ENCODE data around the gene RPAIN. TPM values are rescaled to one million over a fixed set of nuclear protein-coding genes. Genes with fewer than 3 reads are reported as not detected.

The RPAIN gene
- 34.3 and 54.5 TPM in 2 replicates for total RNA-seq

DNA sequence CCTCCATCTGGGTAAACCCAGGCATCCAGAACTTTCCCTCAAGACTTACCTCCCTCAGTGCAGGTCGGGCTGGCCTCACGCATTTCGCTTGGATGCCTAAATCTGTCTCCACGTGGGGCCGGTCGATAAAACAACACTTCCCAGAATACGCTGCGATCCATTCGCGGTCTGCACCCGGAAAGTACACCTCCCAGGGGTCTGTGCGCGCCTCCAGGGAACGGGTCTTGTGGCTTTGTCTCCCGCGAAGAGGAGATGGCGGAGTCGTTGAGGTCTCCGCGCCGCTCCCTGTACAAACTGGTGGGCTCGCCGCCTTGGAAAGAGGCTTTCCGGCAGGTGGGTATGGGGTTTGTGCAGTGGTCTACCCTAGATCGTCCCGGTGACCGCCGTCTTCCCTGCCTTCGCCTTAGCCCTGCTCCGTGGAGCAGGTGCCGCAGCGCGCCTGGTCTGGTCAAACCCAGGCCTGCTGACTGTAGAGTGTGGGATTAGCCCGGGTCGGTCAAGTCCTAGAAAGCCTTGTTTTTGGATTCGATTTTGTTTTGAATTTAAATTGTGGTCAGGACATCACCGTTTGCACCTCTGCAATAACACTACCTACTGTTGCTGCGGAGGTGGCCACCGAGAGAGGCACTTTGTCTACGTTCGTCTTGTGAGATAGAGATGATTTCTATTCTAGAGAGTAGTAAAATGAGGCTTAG, at the start of gene RPAIN:
Gene RPAIN (plus strand): TSS at position 224 of the 695 bp plus-strand sequence. CDS start 29 bp downstream, at position 253.
- peak; percentile 76 for DNase-seq (ENCODE audit: extremely low read depth, low read depth, low spot score)

DNA sequence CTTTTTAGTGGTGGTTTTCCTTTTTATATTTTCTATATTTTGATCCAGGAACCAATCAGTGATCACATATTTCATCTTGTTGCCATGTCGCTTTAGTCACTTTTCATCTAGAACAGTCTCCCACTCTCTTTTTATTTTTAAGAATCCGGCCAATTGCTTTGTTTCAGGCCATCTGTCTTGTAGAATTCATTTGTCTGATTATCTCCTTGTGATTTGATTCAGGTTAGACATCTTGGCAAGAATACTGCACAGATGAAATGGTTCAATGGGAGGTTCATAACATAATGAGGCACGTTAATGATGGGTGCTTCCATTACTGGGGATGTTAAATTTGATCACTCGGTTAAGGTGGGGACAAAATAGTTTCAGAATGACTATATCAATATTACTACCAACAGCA, 49.6 kb upstream of the RPAIN start:
- DNase-seq (ENCODE audit: extremely low read depth, low read depth, low spot score): no peak

DNA sequence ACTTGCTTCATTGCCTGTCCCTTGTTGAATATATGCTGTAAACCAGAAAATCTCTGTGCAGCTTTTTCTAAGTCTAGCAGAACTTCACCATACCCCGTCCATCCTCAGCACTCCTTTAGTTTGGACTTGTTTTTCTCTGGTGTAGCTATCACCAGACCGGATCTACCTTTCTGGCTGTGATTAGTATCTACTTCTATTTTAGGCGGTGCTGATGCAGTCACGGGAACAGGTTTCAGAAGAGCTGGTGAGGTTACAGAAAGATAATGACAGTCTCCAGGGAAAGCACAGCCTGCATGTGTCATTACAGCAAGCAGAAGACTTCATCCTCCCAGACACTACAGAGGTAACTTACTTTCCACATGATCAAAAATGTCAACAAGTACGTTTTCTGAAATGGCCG, 46.9 kb upstream of the RPAIN start:
- no peak for DNase-seq (ENCODE audit: extremely low read depth, low read depth, low spot score)

GRCh38 chr17:5378566-5379207, 41.3 kb upstream of the RPAIN start:
- DNase-seq (ENCODE audit: extremely low read depth, low read depth, low spot score): no peak

- no peak for DNase-seq (ENCODE audit: extremely low read depth, low read depth, low spot score)
Observed at GRCh38 chr17:5379351-5380107, 40.5 kb upstream of the RPAIN start.

- DNase-seq (ENCODE audit: extremely low read depth, low read depth, low spot score): no peak
Observed at GRCh38 chr17:5380491-5381135, 39.4 kb upstream of the RPAIN start.

GRCh38 chr17:5381542-5381941, 38.4 kb upstream of the RPAIN start:
- no peak for DNase-seq (ENCODE audit: extremely low read depth, low read depth, low spot score)

- DNase-seq (ENCODE audit: extremely low read depth, low read depth, low spot score): no peak
Observed at GRCh38 chr17:5391678-5392077, 28.3 kb upstream of the RPAIN start.

GRCh38 chr17:5396612-5397011, 23.4 kb upstream of the RPAIN start:
- no peak for DNase-seq (ENCODE audit: extremely low read depth, low read depth, low spot score)

DNA sequence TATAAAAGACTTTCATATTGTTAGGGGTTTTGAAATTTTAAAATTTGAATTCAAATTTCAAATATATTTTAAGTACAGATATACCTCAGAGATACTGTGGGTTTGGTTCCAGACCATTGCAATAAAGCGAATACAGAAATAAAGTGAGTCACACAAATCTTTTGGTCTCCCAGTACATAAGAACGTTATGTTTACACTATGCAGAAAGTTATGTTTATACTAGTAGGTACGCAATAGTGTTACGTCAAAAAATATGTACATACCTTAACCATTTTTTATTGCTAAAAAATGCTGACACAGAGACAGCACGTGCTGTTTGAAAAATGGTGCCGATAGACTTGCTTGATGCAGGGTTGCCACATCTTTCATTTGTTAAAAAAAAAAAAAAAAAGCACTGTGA, 20.2 kb upstream of the RPAIN start:
- no peak for DNase-seq (ENCODE audit: extremely low read depth, low read depth, low spot score)

- no peak for DNase-seq (ENCODE audit: extremely low read depth, low read depth, low spot score)
Observed at GRCh38 chr17:5405400-5405799, 14.6 kb upstream of the RPAIN start.

- DNase-seq (ENCODE audit: extremely low read depth, low read depth, low spot score): no peak
Observed at GRCh38 chr17:5408186-5408585, 11.8 kb upstream of the RPAIN start.

- DNase-seq (ENCODE audit: extremely low read depth, low read depth, low spot score): no peak
Observed at GRCh38 chr17:5410594-5411272, 9.2 kb upstream of the RPAIN start.

- DNase-seq (ENCODE audit: extremely low read depth, low read depth, low spot score): peak; percentile 33
Observed at GRCh38 chr17:5413682-5414081, 6.3 kb upstream of the RPAIN start.

DNA sequence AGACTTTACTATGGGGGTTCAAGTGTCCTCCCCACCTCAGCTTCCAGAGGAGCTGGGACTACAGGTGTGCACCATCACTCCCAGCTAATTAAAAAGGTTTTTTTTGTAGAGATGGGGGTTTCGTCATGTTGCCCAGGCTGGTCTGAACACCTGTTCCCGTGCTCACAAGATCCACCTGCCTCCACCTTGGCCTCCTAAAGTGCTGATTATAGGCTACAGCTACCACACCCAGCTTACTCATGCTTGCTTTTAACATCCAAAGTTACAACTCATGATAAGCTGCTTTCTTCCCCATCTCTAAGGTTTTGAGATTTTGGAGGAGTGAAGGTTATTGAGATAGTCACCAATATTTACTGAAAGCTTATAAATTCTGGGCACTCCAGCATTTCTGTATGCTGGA, 3.1 kb upstream of the RPAIN start:
- DNase-seq (ENCODE audit: extremely low read depth, low read depth, low spot score): no peak

- DNase-seq (ENCODE audit: extremely low read depth, low read depth, low spot score): peak; percentile 36
Observed at GRCh38 chr17:5418858-5419355, 1.1 kb upstream of the RPAIN start.

DNA sequence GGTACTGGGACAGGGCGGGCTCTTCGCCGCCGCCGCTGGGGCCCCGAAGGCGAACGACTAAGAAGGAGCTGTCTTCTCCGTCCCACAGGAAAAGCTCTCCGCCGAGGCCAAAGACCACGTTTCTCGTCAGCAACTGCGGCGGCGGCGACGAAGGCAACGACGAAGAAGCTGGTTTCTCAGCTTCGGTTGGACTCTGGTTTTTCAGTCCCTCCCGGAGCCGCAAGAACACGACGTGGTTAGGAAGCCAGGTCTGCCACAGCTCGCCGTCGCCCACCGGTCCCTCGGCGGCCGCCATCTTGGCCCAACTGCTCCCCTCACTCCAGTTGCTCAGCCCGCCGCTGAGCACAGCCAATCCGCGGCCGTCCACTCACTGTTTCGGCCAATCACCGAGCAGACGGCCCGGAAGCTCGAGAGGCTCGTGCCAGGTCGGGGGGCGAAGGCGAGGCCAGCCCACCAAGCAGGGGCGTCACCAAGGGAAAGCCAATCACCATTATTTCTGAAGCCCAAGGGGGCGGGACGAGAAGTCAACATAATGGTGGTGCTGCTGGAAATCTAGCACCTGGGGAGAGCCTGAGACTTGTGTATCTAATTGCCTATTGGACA, 525 bp upstream of the RPAIN start, which contains the start of gene NUP88:
Gene NUP88 (minus strand): TSS at position 307 of the 603 bp plus-strand sequence. CDS start 12 bp downstream, at position 295.
- DNase-seq (ENCODE audit: extremely low read depth, low read depth, low spot score): peak; percentile 77

DNA sequence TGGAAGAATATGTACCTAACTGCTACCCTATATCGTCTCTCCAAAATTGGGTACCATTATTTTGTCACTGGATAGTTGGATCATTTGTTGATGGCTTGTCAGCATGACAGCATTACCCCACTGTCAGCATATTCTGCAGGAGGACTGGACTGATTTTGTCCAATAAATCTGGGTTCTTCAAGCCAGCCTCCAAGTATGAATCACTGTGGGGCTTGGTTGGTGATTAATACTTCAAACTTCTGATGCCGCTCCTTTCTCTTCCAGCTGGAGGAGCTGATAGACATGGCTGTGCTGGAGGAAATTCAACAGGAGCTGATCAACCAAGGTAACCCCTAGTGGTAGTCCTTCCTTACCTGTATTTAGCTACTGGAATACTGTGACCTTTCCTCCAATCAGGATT, 2.5 kb downstream of the RPAIN start:
- DNase-seq (ENCODE audit: extremely low read depth, low read depth, low spot score): no peak

DNA sequence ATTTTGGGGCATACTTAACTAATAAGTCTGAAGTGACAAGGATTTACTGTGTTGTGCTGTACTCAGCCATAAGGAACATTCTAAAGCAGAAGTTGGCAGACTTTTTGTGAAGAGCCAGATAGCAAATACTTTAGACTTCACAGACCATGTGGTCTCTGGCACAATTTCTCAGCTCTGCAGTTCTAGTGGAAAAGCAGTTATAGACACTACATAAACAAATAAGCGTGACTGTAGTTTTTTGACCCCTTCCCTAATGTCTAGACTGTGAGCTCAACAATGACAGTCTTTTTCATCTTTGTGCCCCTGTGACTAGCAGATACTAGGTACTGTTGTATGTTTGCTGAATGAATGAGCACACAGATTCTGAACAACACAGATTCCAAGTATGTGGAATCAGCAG, 4.9 kb downstream of the RPAIN start:
- DNase-seq (ENCODE audit: extremely low read depth, low read depth, low spot score): no peak

DNA sequence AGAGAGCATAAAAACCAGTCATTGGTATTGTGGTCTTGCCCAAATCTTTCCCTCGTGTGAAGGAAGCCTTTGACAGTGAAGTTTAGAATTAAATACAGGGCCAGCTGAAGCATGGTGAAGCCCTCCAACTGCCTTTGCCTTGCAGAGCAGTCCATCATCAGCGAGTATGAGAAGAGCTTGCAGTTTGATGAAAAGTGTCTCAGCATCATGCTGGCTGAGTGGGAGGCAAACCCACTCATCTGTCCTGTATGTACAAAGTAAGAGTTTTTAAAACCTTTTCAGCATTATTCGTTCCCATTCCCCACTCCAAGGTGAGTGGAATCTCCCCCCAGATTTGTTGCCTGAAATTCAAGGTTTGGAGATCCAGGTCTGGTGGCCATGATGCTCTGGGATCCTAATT, 5.8 kb downstream of the RPAIN start:
- DNase-seq (ENCODE audit: extremely low read depth, low read depth, low spot score): no peak

All from glomerular endothelial cell (primary cell).